Neural crest cell (in vitro differentiated cells): ENCODE results near the gene MKLN1. TPM values are rescaled to one million over a fixed set of nuclear protein-coding genes. Genes with fewer than 3 reads are reported as not detected.

ENCODE experiments used
- DNase-seq: peaks from one replicate; pipeline ENCODE4 v3.0.0; 2021; ENCODE audit warnings: low read depth, mixed read lengths, low spot score
- H3K27ac Mint-ChIP-seq: one replicate; pipeline ENCODE4 v1.8.0; 2021; ENCODE audit warnings: mild to moderate bottlenecking, mixed read lengths; ENCODE audit not compliant: unreplicated experiment
- H3K27me3 Mint-ChIP-seq: 2 replicates; pipeline ENCODE4 v1.8.0; 2021; ENCODE audit warnings: low read depth, mild to moderate bottlenecking, mixed read lengths
- H3K36me3 Mint-ChIP-seq: 2 replicates; pipeline ENCODE4 v1.8.0; 2021; ENCODE audit warnings: low read depth, mild to moderate bottlenecking, mixed read lengths
- H3K4me1 Mint-ChIP-seq: 2 replicates; pipeline ENCODE4 v1.8.0; 2021; ENCODE audit warnings: mixed read lengths
- H3K4me3 Mint-ChIP-seq: one replicate; pipeline ENCODE4 v1.8.0; 2021; ENCODE audit warnings: mild to moderate bottlenecking, mixed read lengths
- H3K9me3 Mint-ChIP-seq: 2 replicates; pipeline ENCODE4 v1.8.0; 2021; ENCODE audit warnings: mixed read lengths
- total RNA-seq: library from RNA; stranded (reverse); gene quantifications from 2 replicates; pipeline ENCODE4 v1.2.1, GENCODE V29; 2021
- TF ChIP-seq, protein P1 (sequence below): fragments of 200-600 bp; sonication (generic); conservative IDR thresholded peaks from 2 replicates; pipeline ENCODE4 v1.5.0; 2021; ENCODE audit warnings: antibody characterized with exemption, mild to moderate bottlenecking

Gene MKLN1
- total RNA-seq, 1 donor from 2014 or later = 45.7 TPM

DNA sequence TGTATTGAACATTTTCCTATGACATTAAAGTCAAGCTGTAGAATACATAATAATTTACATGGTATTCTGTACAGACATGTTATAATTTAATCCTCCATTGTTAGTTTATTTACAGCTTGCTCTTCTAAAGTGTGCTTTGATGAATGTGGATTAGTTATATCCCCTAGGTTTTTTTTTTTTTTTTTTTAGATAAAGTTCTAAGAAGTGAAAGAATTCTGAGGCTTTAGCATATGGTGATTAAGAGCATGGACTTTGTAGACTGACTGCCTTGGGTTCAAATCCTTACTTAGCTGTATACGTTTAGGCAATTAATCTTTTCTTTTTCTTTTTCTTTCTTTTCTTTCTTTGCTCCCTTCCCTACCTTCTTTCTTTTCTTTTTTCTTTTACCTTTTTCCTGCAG, 44.9 kb downstream of the MKLN1 start:
- Mint-ChIP-seq H3K27ac (no peak overlapping the region), H3K9me3 (no peaks in the 10 kb centered on the region), H3K27me3 (no peaks in the 10 kb centered on the region), H3K36me3 (peaks cover 6% of the 10 kb centered on the region), H3K4me3 (no peak overlapping the region), H3K4me1 (peaks cover 12% of the 10 kb centered on the region)
- TF ChIP-seq, protein P1, sequence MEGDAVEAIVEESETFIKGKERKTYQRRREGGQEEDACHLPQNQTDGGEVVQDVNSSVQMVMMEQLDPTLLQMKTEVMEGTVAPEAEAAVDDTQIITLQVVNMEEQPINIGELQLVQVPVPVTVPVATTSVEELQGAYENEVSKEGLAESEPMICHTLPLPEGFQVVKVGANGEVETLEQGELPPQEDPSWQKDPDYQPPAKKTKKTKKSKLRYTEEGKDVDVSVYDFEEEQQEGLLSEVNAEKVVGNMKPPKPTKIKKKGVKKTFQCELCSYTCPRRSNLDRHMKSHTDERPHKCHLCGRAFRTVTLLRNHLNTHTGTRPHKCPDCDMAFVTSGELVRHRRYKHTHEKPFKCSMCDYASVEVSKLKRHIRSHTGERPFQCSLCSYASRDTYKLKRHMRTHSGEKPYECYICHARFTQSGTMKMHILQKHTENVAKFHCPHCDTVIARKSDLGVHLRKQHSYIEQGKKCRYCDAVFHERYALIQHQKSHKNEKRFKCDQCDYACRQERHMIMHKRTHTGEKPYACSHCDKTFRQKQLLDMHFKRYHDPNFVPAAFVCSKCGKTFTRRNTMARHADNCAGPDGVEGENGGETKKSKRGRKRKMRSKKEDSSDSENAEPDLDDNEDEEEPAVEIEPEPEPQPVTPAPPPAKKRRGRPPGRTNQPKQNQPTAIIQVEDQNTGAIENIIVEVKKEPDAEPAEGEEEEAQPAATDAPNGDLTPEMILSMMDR = no peak
- DNase-seq = no peak

DNA sequence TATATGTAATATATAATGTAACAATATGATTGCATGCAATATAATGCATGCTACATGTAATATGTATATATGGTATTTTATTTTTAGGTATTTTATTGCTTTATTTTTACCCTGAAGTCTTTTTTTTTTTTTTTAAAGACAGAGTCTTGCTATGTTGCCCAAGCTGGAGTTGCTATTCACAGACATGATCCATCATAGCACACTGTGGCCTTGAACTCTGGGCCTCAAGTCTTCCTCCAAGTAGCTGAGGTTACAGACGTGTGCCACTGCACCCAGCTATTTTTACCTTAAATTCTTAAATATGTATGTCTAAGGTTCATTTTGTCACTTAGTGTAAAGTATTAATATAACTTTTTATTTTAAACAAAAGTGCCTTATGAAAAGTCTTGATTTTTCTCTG, 47.1 kb downstream of the MKLN1 start:
- Mint-ChIP-seq H3K27me3 (no peaks in the 10 kb centered on the region), H3K27ac (no peak overlapping the region), H3K36me3 (peaks cover 4% of the 10 kb centered on the region), H3K4me3 (no peak overlapping the region), H3K9me3 (no peaks in the 10 kb centered on the region), H3K4me1 (peaks cover 12% of the 10 kb centered on the region)
- TF ChIP-seq, protein P1 = no peak
- DNase-seq = no peak

DNA sequence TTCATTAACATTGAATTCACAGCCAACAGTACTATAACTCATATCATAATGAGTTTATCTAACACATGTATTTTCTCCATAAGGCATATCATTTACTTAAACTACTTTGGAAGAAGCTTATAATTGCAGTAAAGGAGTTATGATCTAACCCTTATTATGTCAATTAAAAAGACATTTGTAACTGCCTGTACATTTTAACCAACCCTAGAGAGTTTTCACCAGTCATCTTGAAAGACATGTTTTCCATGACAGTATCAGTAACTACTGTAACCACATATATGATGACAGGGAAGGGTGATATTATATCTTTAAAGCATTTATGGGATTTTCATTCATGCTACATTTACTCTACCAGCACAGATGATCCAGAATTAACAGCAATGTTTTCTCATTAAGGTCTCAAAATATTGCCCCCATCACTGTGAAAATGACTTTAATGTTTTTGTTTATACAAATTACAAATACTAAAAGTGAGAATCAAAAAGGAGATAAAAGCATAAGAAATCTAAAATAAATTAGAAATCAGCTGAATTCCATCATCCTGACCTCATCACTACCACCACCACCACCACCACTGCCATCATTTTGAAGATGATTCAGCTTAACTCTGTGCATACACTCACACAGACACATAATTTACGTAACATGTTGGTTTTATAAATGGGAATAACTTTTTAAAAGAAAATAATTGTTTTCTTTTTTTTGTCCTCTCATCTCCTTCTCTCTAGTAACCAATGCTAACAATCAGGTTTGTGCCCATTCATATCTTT, 53.6 kb downstream of the MKLN1 start:
- Mint-ChIP-seq H3K36me3 (peaks cover 10% of the 10 kb centered on the region), H3K27me3 (no peaks in the 10 kb centered on the region), H3K27ac (no peak overlapping the region), H3K9me3 (no peaks in the 10 kb centered on the region), H3K4me3 (no peak overlapping the region), H3K4me1 (peaks cover 6% of the 10 kb centered on the region)
- TF ChIP-seq, protein P1 = no peak
- no peak for DNase-seq

DNA sequence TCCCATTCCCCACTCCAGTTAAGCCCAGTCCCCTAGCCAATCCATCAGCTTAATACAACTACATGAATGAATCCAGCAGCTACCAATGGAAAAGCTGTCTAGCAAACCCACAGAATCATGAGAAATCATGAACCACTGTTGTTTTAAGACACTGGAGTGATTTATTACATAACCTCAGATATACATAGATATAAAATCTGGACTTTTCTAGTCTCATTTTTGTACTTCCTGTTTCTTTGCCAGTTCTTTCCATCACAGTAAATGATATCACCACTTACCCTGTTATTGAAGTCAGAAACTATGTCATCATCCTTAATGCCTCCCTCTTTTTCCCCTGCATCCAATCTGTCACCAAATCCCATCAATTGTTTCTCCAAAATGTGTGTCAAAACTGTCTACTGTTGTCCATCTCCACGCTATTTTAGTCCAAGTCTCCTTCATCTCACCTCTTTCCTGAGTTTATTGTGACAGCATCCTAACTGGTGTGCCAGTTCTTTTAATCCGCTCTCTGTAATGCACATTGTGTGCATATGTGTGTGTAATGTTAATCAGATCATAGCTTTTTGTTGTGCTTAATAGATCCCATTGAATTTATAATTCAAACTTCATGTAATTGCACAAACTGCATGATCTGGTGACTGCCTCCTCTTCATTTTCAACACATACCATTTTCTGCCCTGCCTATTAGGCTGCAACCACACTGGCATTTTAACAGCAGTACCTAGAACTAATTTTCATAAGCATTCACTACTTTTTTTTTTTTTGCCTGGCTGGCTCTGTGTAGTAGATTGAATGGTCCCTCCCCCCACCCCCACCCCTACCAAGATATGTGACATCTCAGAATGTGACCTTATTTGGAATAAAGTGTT, 56.0 kb downstream of the MKLN1 start:
- no peaks in the 10 kb centered on the region for H3K9me3 Mint-ChIP-seq
- TF ChIP-seq, protein P1 = no peak
- peak overlapping the region; percentile 45 for H3K27ac Mint-ChIP-seq
- H3K27me3 Mint-ChIP-seq = no peaks in the 10 kb centered on the region
- DNase-seq = no peak
- peaks cover 6% of the 10 kb centered on the region for H3K4me1 Mint-ChIP-seq
- H3K36me3 Mint-ChIP-seq = peaks cover 6% of the 10 kb centered on the region
- no peak overlapping the region for H3K4me3 Mint-ChIP-seq

DNA sequence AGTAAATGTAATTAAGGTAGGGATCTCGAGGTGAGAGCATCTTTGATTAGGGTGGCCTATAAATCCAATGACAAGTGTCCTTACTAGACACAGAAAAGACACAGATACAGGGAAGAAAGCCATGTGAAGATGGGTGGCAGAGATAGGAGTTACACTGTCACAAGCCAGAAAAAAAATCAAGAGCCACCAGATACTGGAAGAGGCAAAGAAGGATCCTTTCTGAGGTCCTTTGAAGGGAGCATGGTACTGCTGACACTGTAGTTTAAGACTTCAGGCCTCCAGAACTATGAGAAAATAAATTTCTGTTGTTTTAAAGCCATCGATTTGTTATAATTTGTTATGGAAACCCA, 56.6 kb downstream of the MKLN1 start:
- Mint-ChIP-seq H3K4me3 (no peak overlapping the region), H3K9me3 (no peaks in the 10 kb centered on the region), H3K36me3 (peaks cover 6% of the 10 kb centered on the region), H3K27ac (no peak overlapping the region), H3K27me3 (no peaks in the 10 kb centered on the region), H3K4me1 (peaks cover 6% of the 10 kb centered on the region)
- DNase-seq = no peak
- TF ChIP-seq, protein P1 = no peak
